DND-41 (cell line): ENCODE data around the gene DCAF10.

Source experiments
- EZH2 ChIP-seq: IDR thresholded peaks from 3 replicates; pipeline ENCODE4 v1.6.1; 2012; ENCODE audit warnings: borderline replicate concordance, low read depth, mild to moderate bottlenecking, moderate library complexity, low read length, inconsistent platforms; ENCODE audit not compliant: severe bottlenecking
- TF ChIP-seq, protein P1 (sequence below): IDR thresholded peaks from 2 replicates; pipeline ENCODE4 v1.5.1; 2012; ENCODE audit warnings: borderline replicate concordance, low read length, moderate library complexity, mild to moderate bottlenecking; ENCODE audit not compliant: poor library complexity, severe bottlenecking; ENCODE audit errors: extremely low read depth

DNA sequence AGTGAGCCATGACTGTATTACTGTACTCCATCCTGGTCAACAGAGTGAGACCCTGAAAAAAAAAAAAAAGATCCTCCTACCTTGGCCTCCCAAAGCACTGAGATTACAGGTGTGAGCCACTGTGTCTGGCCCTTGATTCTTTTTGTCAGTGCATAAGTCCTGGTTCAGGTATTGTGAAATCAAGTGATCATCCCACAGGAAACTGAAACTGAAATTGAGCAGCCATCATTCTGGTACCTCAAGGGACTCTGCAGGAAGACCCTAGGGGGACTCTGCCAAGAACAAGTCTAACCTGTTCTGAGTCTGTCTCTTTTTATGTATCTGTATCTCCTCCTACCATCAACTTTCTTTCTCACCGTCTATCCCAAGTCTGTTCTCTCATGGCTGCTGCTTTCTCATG is 1.9 kb upstream of the DCAF10 start:
- TF ChIP-seq EZH2: no peak
- TF ChIP-seq, protein P1, sequence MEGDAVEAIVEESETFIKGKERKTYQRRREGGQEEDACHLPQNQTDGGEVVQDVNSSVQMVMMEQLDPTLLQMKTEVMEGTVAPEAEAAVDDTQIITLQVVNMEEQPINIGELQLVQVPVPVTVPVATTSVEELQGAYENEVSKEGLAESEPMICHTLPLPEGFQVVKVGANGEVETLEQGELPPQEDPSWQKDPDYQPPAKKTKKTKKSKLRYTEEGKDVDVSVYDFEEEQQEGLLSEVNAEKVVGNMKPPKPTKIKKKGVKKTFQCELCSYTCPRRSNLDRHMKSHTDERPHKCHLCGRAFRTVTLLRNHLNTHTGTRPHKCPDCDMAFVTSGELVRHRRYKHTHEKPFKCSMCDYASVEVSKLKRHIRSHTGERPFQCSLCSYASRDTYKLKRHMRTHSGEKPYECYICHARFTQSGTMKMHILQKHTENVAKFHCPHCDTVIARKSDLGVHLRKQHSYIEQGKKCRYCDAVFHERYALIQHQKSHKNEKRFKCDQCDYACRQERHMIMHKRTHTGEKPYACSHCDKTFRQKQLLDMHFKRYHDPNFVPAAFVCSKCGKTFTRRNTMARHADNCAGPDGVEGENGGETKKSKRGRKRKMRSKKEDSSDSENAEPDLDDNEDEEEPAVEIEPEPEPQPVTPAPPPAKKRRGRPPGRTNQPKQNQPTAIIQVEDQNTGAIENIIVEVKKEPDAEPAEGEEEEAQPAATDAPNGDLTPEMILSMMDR: no peak
